ENCODE data around the gene SEMA4G.

DNA sequence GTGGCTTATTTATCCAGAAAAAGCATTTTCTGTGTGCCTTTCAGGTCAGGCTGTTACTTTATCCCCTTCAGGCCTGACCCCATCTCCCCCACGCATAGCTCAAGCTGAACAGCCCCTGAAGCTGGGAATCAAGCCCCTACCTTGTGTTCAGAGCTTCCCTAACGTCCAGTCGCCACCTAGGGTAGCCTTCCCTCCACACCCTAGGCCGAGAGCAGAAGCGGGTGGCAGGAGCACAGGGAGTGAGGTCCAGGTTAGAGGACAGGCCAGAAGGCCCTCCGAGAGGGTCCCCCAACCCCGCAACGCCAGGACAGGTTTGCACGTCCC, 479 bp upstream of the SEMA4G start:
- TF ChIP-seq POLR2A (IDR thresholded peaks at IDR 0.05; ENCODE audit: low read depth, low read length) (no peak), MXI1 (IDR thresholded peaks at IDR 0.05; ENCODE audit: borderline replicate concordance, low read depth, low read length) (no peak), MAZ (IDR thresholded peaks at IDR 0.05; ENCODE audit: borderline replicate concordance, low read depth, low read length) (no peak), CEBPB (IDR thresholded peaks at IDR 0.05; ENCODE audit: low read depth, low read length) (no peak), RFX5 (IDR thresholded peaks at IDR 0.05; ENCODE audit: low read depth, low read length) (no peak), RCOR1 (IDR thresholded peaks at IDR 0.05; ENCODE audit: insufficient replicate concordance, low read length) (no peak), SMC3 (IDR thresholded peaks at IDR 0.05; ENCODE audit: low read depth, low read length) (no peak), BHLHE40 (IDR thresholded peaks at IDR 0.05; ENCODE audit: low read depth, low read length) (no peak), FOS (IDR thresholded peaks at IDR 0.05; ENCODE audit: low read depth, low read length) (no peak), CHD1 (IDR thresholded peaks at IDR 0.05; ENCODE audit: low read depth, low read length) (no peak), RAD21 (IDR thresholded peaks at IDR 0.05; ENCODE audit: low read length) (no peak)
- TF ChIP-seq, protein P1, sequence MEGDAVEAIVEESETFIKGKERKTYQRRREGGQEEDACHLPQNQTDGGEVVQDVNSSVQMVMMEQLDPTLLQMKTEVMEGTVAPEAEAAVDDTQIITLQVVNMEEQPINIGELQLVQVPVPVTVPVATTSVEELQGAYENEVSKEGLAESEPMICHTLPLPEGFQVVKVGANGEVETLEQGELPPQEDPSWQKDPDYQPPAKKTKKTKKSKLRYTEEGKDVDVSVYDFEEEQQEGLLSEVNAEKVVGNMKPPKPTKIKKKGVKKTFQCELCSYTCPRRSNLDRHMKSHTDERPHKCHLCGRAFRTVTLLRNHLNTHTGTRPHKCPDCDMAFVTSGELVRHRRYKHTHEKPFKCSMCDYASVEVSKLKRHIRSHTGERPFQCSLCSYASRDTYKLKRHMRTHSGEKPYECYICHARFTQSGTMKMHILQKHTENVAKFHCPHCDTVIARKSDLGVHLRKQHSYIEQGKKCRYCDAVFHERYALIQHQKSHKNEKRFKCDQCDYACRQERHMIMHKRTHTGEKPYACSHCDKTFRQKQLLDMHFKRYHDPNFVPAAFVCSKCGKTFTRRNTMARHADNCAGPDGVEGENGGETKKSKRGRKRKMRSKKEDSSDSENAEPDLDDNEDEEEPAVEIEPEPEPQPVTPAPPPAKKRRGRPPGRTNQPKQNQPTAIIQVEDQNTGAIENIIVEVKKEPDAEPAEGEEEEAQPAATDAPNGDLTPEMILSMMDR (conservative IDR thresholded peaks at IDR 0.05; ENCODE audit: low read depth, low read length), result no peak
- TF ChIP-seq, protein P2, sequence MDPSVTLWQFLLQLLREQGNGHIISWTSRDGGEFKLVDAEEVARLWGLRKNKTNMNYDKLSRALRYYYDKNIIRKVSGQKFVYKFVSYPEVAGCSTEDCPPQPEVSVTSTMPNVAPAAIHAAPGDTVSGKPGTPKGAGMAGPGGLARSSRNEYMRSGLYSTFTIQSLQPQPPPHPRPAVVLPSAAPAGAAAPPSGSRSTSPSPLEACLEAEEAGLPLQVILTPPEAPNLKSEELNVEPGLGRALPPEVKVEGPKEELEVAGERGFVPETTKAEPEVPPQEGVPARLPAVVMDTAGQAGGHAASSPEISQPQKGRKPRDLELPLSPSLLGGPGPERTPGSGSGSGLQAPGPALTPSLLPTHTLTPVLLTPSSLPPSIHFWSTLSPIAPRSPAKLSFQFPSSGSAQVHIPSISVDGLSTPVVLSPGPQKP (IDR thresholded peaks at IDR 0.05; ENCODE audit: borderline replicate concordance, low read depth, low read length), result no peak
- TF ChIP-seq, protein P3, sequence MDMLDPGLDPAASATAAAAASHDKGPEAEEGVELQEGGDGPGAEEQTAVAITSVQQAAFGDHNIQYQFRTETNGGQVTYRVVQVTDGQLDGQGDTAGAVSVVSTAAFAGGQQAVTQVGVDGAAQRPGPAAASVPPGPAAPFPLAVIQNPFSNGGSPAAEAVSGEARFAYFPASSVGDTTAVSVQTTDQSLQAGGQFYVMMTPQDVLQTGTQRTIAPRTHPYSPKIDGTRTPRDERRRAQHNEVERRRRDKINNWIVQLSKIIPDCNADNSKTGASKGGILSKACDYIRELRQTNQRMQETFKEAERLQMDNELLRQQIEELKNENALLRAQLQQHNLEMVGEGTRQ (IDR thresholded peaks at IDR 0.05; ENCODE audit: low read depth, low read length), result no peak
